Activated T-cell treated with anti-CD3 and anti-CD28 coated beads, Interleukin-2, amount 50 U/mL, for 72 hours (primary cell): ENCODE measurements around the gene DPYD. TPM values are rescaled to one million over a fixed set of nuclear protein-coding genes. Genes with fewer than 3 reads are reported as not detected.
"Not testable (repeated sequence)": the region's sequence is repeated elsewhere in the genome, so short reads cannot be mapped to it uniquely, and the experiment has no call there.

Experiments
- ATAC-seq, 2 donors: fragments of 150-1000 bp; cut with Tn5 transposase; replicated peaks in 1 of 2; 2 replicates each; pipeline ENCODE4 v1.10.0; 2021; ENCODE audit warnings: moderate library complexity in 2 of 2, mild to moderate bottlenecking in 1 of 2
- DNase-seq, 2 donors: peaks; one replicate each; pipeline ENCODE4 v3.0.0; 2021 to 2022; ENCODE audit warnings: mixed read lengths in 1 of 2
- H3K27ac Mint-ChIP-seq: one replicate; pipeline ENCODE4 v1.8.0; 2022; ENCODE audit warnings: mild to moderate bottlenecking, moderate library complexity, mixed read lengths
- H3K27me3 Mint-ChIP-seq: one replicate; pipeline ENCODE4 v1.8.0; 2022; ENCODE audit warnings: low read depth, mixed read lengths
- H3K36me3 Mint-ChIP-seq, 2 donors: one replicate each; pipeline ENCODE4 v1.8.0; 2022; ENCODE audit warnings: mixed read lengths in 2 of 2, mild to moderate bottlenecking in 1 of 2; ENCODE audit not compliant: insufficient read depth in 2 of 2
- H3K4me1 Mint-ChIP-seq: one replicate; pipeline ENCODE4 v1.8.0; 2022; ENCODE audit warnings: low read depth, mixed read lengths
- H3K4me3 Mint-ChIP-seq, 2 donors: one replicate each; pipeline ENCODE4 v1.8.0; 2022; ENCODE audit warnings: mild to moderate bottlenecking in 2 of 2, mixed read lengths in 2 of 2, moderate library complexity in 2 of 2
- H3K9me3 Mint-ChIP-seq, 2 donors: one replicate each; pipeline ENCODE4 v1.8.0; 2022; ENCODE audit warnings: mixed read lengths in 2 of 2
- total RNA-seq, 2 donors: library from RNA; stranded (reverse); gene quantifications; one replicate each; pipeline ENCODE4 v1.2.3, GENCODE V29; 2022

The DPYD gene
- total RNA-seq, 2 donors from 2014 or later: 13.4 to 18.2 TPM

DNA sequence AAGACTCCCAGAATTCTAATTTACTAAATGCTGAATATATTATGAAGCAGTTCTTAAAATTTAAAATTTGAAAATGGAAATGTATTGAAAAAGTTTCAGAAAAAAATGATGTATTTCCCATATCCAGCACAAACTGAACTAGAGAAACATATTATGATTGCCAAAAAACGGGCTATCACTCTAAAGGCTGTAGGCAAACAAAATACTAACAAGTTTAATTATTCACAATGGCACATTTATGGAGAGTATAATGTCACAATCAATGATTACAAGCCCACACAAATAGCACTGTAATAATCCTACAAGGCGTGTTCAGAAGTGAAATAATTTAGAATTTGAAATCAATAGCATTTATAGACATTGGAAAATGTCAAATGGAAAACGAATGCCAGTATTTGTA is 667.9 kb downstream of the DPYD start:
- no peaks in the 10 kb centered on the region for H3K27me3 Mint-ChIP-seq
- no peaks in the 10 kb centered on the region for H3K9me3 Mint-ChIP-seq
- DNase-seq (no peak), ATAC-seq (no peak)
- H3K27ac Mint-ChIP-seq: no peak overlapping the region
- peaks cover 4 to 5% of the 10 kb centered on the region in 2 donors for H3K36me3 Mint-ChIP-seq
- H3K4me1 Mint-ChIP-seq: peaks cover 7% of the 10 kb centered on the region
- no peak overlapping the region for H3K4me3 Mint-ChIP-seq

DNA sequence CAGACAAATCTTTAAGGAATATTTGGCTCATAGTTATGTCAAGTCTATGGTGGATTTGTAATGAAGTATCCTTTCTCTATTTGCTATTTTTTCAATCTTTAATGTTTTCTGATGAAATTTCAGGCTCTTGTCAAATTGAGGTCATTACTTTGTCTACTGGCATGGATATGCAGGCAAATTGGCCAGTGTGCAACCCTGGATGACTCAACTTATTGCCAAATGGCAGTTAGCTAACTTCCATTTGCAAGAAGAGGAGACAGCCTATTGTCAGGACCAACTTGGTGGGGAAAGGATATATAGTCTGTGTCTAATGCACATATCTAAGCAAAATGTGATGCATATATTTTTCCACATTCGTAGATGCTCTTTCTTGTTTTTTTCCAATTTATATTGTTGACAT is 668.8 kb downstream of the DPYD start:
- ATAC-seq: no peak

DNA sequence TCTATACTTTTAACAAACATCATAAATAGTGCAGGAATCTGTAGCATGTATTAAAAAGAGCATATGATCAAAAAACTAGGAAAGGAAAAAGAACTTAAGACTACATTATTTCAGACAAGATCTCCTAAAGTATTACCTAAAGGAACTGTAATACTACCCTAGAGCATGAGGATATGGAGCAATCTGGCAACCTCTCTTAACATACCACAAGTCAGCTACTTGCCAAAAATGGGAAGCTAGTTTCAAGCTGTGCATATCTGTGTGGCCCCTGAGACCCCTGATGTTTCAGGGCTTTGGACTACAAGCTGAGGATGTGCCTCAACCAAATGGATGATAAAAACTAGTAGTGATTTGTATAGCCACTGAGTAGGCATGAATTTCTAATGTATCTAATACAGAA is 673.6 kb downstream of the DPYD start:
- peaks cover 4 to 5% of the 10 kb centered on the region in 2 donors for H3K36me3 Mint-ChIP-seq
- H3K4me1 Mint-ChIP-seq: no peaks in the 10 kb centered on the region
- no peak overlapping the region for H3K4me3 Mint-ChIP-seq
- no peaks in the 10 kb centered on the region for H3K9me3 Mint-ChIP-seq
- DNase-seq: no peak
- no peak overlapping the region for H3K27ac Mint-ChIP-seq
- H3K27me3 Mint-ChIP-seq: no peaks in the 10 kb centered on the region
- no peak for ATAC-seq

More for the DNA sequence above, 668.8 kb downstream of the DPYD start:
- Mint-ChIP-seq H3K4me1 (peaks cover 7% of the 10 kb centered on the region), H3K27me3 (no peaks in the 10 kb centered on the region), H3K36me3 (peaks cover 4 to 5% of the 10 kb centered on the region in 2 donors), H3K9me3 (no peaks in the 10 kb centered on the region), H3K27ac (no peak overlapping the region), H3K4me3 (no peak overlapping the region)
- no peak for DNase-seq

DNA sequence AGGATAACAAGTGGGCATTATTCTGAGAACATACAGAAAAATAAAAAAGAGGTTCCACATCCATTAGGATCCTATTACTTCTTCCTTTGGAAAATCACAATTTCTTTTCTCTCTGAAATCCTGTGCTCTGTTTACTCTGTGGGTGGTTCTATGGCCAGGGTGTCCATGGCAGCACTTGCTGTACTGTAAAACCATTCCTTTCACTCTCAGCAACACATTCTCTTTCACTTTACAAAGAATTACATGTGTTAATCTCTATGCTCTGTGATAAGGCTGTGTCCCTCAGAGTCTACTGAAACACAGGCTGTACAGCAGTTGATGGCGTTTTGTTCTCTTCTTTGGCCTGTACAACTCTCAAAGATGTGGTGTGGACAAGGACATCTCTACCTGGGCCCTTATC is 675.2 kb downstream of the DPYD start:
- Mint-ChIP-seq H3K27ac (no peak overlapping the region), H3K36me3 (peaks cover 4 to 5% of the 10 kb centered on the region in 2 donors), H3K27me3 (no peaks in the 10 kb centered on the region), H3K4me3 (no peak overlapping the region), H3K4me1 (no peaks in the 10 kb centered on the region), H3K9me3 (no peaks in the 10 kb centered on the region)
- no peak for ATAC-seq
- no peak for DNase-seq

DNA sequence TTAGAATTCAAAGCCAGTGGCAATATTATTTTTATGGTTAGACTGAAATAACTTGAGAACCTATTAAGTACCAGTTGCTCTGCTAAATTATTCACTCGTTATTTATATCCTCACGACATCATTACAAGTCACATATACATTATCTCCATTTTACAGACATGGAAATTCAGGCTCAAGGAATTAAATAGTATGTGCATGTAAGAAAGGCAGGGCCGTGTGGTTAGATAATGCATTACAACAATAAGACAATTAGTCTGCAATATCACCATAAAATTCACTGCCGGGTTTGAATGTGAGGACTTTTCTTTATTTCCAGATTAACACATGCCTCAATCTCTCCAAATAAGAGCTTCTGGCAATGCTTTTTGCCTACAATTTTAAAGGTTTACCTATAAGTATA is 675.8 kb downstream of the DPYD start:
- DNase-seq (no peak), ATAC-seq (no peak)
- Mint-ChIP-seq H3K36me3 (peaks cover 4 to 5% of the 10 kb centered on the region in 2 donors), H3K27me3 (no peaks in the 10 kb centered on the region), H3K4me3 (no peak overlapping the region), H3K4me1 (no peaks in the 10 kb centered on the region), H3K27ac (no peak overlapping the region), H3K9me3 (no peaks in the 10 kb centered on the region)

DNA sequence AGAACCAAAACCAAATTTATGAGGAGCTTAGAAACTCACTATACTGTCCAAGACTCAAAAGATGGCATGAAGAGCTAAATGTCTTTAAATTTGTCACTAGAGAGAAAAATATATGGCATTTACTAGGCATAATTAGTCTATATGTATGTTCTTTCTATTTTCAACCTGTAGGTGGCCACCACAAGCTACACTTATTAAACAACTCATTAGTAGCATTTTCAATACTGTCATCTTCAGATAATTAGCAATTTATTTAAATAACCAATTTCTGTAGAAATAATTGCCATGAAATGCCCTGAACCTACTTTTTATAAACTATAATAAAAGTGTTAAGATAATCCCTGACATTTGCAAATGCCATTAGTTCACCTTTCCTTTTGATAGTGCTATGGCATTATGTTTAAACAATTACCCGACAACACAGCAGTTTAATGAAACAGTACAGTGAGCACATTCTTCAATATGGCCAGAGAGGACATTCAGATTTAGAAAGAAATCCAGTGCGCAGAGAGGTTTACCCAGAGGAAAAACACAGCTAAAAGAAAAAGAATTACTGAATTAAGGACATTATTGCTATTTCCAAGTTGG is 676.8 kb downstream of the DPYD start:
- ATAC-seq (no peak), DNase-seq (no peak)
- no peaks in the 10 kb centered on the region for H3K4me1 Mint-ChIP-seq
- H3K27me3 Mint-ChIP-seq: no peaks in the 10 kb centered on the region
- no peaks in the 10 kb centered on the region for H3K9me3 Mint-ChIP-seq
- H3K27ac Mint-ChIP-seq: no peak overlapping the region
- no peak overlapping the region for H3K4me3 Mint-ChIP-seq
- H3K36me3 Mint-ChIP-seq: peaks cover 2 to 3% of the 10 kb centered on the region in 2 donors

DNA sequence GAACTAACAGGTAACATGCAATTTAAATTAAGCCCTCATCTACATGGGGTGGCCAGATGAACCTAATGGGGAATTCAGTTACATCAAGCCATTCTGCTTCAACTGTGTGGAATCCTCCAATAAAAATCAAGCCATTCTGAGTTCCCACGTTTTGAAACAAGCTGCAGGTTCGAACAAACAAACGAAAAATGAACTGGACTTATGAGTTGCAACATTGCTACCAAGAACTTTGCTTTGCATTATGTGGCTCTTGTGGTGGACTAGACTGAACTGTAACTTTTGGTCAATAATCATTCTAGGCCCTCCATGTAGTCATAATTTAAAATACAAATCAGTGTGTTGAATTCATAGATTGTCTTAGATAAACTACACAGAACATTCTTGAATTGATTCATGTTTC is 682.0 kb downstream of the DPYD start:
- H3K4me3 Mint-ChIP-seq: no peak overlapping the region
- no peak for ATAC-seq
- no peaks in the 10 kb centered on the region for H3K27me3 Mint-ChIP-seq
- H3K27ac Mint-ChIP-seq: no peak overlapping the region
- no peaks in the 10 kb centered on the region for H3K4me1 Mint-ChIP-seq
- no peaks in the 10 kb centered on the region for H3K9me3 Mint-ChIP-seq
- no peak for DNase-seq
- peaks cover 0 to 1% of the 10 kb centered on the region in 2 donors for H3K36me3 Mint-ChIP-seq

DNA sequence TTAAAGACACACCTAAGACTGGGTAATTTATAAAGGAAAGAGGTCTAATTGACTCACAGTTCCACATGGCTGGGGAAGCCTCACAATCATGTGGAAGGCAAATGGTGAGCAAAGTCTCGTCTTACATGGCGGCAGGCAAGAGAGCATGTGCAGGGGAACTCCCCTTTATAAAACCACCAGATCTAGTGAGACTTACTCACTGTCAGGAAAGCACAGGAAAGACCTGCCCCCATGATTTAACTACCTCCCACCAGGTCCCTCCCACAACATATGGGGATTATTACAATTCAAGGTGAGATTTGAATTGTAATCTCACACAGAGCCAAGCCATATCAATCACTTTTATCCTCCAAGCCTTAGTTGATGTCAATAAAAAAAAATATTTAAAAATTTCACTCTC is 689.5 kb downstream of the DPYD start:
- not testable (repeated sequence) for H3K27me3 Mint-ChIP-seq
- ATAC-seq: peak; percentile 45 to 52

DNA sequence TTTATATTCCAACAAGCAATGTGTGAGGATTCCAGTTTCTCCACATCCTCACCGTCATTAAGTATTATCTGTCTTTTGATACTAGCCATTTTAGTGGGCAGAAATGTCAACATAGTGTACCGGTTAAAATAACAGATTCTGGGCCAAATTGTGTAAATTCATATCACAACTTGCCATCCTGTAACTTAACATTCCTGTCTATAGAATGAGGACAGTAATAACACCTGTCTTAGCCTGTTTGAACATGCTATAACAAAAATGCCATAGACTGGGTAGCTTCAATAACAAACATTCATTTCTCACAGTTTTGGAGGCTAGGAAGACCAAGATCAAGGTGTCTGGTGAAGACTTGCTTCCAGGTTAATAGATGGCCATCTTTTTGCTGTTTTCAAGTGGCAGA is 708.2 kb downstream of the DPYD start:
- ATAC-seq (no peak), DNase-seq (no peak)
- H3K27ac Mint-ChIP-seq: no peak overlapping the region
- no peaks in the 10 kb centered on the region for H3K27me3 Mint-ChIP-seq
- no peaks in the 10 kb centered on the region for H3K4me1 Mint-ChIP-seq
- peaks cover 0 to 5% of the 10 kb centered on the region in 2 donors for H3K9me3 Mint-ChIP-seq
- no peak overlapping the region for H3K4me3 Mint-ChIP-seq
- no peaks in the 10 kb centered on the region for H3K36me3 Mint-ChIP-seq

More for the DNA sequence above, 689.5 kb downstream of the DPYD start:
- peak; percentile 1 for DNase-seq
- H3K9me3 Mint-ChIP-seq, H3K4me3 Mint-ChIP-seq, H3K27ac Mint-ChIP-seq, H3K4me1 Mint-ChIP-seq, H3K36me3 Mint-ChIP-seq: not testable (repeated sequence)

DNA sequence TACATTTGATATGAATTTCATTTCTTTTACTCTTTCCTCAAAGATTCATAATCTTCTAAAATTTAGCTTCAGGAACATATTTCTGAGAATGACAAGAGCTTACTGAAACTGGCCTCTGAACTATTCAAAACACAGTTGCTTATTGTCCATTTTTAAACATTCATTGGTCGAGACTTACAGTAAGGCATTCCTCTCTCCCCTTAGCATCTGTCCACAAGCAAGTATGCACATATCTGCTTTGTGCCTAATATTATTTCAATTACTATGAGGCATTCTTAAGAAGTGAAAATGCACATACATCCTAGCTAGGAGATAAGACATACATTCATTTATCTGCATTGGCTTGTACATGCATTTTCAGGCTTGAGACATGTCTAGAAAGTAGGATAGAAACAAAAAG is 710.5 kb downstream of the DPYD start:
- Mint-ChIP-seq H3K4me1 (no peaks in the 10 kb centered on the region), H3K4me3 (no peak overlapping the region), H3K36me3 (no peaks in the 10 kb centered on the region), H3K9me3 (no peaks in the 10 kb centered on the region), H3K27me3 (no peaks in the 10 kb centered on the region), H3K27ac (no peak overlapping the region)
- ATAC-seq: no peak
- DNase-seq: no peak

DNA sequence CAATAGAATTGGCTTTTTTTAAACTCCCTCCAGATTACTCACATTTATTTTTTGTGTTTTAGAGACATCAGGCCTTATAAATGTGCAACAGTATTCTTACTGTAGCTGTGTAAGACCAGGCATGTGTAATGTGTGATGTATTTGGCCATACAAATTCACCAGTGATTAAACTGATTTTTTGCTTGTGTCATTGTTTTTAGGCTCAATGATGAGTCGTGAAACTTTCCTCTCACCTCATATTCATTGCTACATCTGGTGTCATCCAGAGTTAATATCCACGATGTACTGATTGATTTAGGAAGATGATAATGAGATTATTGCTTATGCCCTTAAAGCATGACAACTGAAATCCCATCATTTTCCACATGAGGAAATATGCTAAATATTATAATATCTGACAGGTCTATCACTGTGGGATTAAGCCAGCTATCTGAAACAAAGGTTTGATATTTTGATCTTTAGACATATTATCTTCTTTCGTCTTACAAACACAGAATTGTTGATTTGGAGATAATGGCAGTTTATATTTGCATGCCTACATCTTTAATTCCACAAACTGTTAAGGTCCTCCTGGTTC is 711.4 kb downstream of the DPYD start:
- Mint-ChIP-seq H3K27me3 (no peaks in the 10 kb centered on the region), H3K4me1 (no peaks in the 10 kb centered on the region)

DNA sequence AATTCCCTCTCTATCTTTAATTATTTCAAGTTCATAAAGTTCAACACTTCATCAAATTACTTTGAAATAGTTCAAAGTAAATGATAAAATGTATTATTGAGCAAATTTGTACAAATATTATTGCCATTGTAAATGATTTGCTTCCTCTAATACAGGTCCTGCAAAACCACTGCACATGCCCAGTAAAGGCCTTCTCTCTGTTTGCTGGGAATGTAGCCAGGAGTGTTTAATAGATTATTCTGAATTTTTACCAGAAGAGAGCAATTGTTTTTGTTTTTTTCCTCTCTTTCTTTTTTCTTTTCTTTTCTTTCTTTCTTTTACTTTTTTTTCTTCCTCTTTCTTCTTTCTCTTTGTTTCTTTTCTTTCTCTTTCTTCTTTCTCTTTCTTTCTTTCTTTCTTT is 713.0 kb downstream of the DPYD start:
- DNase-seq: no peak
- Mint-ChIP-seq H3K27me3 (no peaks in the 10 kb centered on the region), H3K27ac (peak overlapping the region; percentile 82), H3K4me1 (no peaks in the 10 kb centered on the region), H3K36me3 (no peaks in the 10 kb centered on the region), H3K9me3 (no peaks in the 10 kb centered on the region), H3K4me3 (no peak overlapping the region)
- ATAC-seq: no peak

More for the DNA sequence above, 711.4 kb downstream of the DPYD start:
- Mint-ChIP-seq H3K4me3 (no peak overlapping the region), H3K9me3 (no peaks in the 10 kb centered on the region), H3K27ac (no peak overlapping the region), H3K36me3 (no peaks in the 10 kb centered on the region)
- DNase-seq: no peak
- ATAC-seq: no peak

DNA sequence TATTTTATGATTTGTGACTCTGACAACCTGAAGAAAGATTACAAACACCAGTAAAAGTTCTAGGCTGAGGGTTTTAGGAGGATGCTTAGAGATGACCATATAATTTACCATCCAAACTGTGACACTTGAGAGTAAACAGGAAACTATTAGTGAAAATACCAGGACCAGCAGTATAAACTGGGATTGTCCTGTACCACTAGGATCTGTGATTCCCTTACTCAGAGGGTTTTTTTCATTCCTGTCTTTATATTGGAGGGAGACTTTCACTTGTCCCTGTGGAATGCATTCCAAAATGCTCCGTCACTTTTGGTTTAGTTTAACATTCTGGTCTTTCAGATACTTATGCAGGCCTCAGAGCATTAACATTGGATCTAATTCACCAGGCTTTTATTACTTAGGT is 716.4 kb downstream of the DPYD start:
- DNase-seq (no peak), ATAC-seq (no peak)
- Mint-ChIP-seq H3K36me3 (no peaks in the 10 kb centered on the region), H3K27ac (no peak overlapping the region), H3K4me3 (no peak overlapping the region), H3K9me3 (no peaks in the 10 kb centered on the region), H3K4me1 (no peaks in the 10 kb centered on the region), H3K27me3 (no peaks in the 10 kb centered on the region)
